ENCODE data around the gene TTK.

TTK gene

DNA sequence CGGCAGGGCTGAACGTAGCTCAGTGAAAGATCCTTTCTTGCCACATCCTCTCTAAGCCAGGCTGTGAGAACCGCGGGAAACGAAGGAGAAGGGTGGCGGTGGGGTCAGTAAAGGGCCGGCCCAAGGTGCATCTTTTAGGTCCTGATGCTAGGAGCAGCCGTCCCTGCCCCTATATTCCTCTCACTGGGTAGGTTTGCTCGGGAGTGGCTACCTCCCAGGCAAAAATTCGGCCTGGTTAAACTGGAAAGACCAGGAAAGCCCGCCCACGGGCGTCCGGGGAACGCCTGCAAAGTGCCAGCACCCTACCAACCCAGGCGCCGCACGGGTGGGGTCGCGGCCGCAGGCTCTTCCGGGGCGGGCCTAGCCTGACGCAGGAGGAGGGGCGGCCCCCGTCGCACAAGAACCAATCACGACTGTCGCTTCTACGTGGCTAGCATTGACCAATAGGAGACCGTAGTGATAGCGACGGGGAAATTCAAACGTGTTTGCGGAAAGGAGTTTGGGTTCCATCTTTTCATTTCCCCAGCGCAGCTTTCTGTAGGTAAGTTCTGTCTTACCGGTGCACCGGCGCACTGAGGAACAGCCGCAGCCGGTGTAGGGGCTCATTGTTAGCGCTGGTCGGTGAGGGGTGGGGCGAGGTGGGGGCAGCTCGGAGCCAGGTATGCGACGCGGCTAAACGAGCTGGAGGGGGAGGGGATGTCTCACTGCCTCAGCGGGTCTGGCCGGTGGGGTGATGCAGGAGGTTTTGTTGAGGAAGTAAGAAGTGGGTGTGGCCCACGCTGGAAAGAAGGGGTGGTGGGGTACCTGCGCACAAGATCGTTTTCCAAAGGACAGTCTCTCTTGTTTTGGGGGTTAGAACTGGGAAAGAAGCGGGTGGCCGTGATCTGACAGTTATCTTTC, at the start of gene TTK:
Gene TTK, plus strand, starts transcription at position 477 of the 900 bp plus-strand sequence. CDS start 1,195 bp downstream, outside the sequence.
- peak; percentile 93 for DNase-seq (ENCODE audit: low spot score)

DNA sequence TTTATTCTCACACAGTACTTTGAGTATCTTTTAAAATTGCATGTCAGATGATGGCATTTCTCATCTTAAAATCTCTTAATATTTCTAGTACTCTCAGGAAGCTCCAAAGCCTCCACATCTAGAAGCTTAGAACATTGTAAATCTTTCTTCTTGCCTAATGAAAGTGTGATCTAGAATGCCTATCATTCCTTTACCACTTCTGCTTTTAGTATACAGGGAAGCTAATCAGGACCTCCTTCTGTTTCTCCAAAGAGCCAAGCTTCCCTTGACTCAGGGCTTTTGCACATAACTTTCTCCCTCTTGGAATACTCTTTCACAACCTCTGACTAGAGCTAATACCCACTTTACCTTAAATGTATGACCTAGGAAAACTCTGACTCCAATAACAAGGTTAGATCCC, 49.6 kb upstream of the TTK start:
- DNase-seq (ENCODE audit: low spot score): no peak

DNA sequence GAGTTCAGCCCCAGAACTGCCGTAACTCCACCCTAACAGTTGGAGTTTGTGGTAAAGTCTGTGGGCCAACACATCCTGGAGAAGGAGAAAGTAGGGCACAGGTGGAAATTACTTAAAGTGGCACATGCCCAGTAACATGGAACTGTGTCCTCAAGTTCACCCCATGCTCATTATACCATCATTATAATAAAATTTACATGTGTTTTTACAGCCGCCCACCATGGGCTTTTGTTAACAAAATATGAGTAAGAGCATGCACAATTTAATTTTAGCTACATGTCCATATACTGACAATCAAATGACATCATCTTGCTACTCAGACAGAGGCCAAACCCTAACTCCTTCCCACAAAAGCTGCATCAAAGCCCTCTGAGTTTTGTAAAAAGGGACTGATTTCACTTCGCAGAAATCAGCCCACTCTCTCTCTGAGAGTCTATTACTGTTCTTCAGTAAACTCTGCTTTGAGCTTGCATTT, 39.8 kb upstream of the TTK start:
- no peak for DNase-seq (ENCODE audit: low spot score)

DNA sequence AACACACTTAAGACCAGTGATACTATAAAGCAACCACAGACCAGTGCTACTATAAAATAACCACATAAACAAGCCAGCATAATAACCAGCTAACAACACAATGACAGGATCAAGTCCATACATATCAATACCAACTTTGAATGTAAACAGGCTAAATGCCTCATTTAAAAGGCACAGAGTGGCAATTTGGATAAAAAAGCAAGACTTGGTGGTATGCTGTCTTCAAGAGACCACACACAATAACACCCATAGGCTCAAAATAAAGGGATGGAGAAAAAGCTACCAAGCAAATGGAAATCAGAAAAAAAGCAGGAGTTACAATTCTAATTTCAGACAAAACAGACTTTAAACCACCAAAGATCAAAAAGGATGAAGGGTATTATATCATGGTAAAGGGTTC, 37.3 kb upstream of the TTK start:
- no peak for DNase-seq (ENCODE audit: low spot score)

DNA sequence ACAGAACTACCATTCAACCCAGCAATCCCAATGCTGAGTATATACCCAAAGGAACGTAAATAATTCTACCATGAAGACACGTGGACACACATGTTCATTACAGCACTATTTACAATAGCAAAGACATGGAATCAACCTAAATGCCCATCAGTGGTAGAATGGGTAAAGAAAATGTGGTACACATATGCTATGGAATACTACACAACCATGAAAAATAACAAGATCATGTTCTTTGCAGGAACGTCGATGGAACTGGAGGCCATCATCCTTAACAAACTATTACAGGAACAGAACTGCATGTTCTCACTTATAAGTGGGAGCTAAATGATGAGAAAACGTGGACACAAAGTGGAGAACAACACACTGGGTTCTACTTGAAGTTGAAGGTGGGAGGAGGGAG, 34.7 kb upstream of the TTK start:
- no peak for DNase-seq (ENCODE audit: low spot score)

DNA sequence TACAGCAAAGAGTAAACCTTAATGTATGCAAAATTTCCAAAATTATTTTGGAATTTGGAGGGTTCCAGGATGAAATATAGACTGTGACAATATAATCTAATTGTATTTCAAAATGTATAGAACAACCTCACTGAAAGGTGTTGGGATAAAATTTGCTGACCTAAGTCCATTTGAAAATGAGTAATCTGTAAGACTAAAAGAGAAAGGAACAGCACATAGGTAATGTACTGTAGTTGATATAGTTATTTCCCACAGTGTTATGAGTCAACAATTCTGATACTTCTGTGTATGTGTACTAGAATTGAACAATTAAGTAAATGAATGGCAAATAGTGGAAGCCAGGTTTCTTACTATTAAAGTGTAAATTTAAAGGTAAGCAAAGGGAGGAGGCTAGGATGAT, 33.3 kb upstream of the TTK start:
- DNase-seq (ENCODE audit: low spot score): no peak

DNA sequence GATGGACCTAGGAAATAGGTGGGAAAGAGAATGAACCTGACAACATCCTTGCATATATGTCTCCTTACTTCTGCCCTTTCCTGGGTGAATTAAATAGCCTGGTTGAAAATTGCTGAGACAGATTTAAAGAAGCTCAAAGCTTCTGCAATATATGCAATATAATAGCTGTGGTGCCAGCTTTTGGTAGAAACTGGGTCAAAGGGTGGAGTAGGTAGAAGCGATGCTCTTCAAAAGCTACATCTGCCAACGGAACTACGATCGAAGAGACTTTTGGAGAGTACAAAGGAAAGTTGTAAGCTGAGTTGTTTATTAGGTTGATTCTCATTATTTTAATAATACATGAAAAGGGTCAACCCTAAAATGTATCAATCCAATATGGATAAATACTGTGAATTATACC, 22.8 kb upstream of the TTK start:
- DNase-seq (ENCODE audit: low spot score): no peak

DNA sequence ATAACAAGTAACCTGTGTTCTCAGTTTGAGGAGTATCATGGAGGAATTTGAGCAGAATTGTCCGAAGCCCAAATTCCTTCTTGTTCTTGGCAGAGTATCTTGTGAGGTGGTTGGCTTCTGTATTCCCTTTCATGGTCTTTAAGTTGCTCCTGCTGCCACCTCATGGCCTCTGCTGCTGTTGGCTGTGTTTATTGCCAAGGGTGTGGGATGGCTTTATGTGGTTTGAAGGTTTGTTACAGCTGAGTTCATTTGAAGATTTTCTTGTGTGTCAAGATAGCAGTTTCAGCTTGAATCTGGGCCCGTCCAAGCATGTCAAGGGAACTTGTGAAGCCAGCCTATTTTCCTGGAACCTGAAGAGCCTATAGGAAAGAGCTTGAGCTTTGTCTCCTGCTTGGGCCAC, 20.2 kb upstream of the TTK start:
- no peak for DNase-seq (ENCODE audit: low spot score)

DNA sequence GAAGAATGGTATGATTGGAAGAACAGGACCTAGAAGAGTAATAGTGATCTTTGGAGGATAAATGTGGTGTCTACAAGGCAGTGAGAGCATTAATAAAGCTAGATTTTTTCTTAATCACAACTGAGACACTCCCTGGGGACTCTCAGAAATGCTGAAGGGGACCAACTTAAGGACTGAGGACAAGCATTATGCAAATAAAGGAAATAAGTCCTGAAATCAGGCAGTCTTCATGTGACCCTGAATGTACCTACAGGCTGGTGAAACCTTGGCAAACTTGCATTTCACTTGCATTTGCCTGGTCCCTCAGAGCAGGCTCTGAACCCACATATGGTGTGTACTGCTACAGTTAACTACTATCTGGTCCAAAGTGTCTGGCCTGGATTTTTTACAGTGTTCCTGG, 19.3 kb upstream of the TTK start:
- no peak for DNase-seq (ENCODE audit: low spot score)

DNA sequence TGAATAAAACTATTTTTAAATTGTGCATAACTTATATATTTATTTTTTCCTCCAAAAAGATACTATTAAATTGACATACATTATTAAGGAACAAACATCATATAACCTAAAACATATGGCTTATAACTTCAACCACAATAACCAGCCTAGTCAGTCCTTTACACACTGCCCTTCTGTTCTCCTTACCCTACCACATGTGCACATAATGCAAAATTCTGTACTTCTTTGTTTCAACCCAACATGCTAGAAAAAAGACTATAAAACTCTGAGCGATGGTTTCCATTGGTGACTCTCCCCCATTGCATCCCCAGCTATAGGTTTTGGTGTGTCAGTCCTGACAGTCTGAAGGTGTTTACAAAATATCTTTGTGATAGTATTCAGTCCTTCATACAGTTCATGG, 14.8 kb upstream of the TTK start:
- no peak for DNase-seq (ENCODE audit: low spot score)

DNA sequence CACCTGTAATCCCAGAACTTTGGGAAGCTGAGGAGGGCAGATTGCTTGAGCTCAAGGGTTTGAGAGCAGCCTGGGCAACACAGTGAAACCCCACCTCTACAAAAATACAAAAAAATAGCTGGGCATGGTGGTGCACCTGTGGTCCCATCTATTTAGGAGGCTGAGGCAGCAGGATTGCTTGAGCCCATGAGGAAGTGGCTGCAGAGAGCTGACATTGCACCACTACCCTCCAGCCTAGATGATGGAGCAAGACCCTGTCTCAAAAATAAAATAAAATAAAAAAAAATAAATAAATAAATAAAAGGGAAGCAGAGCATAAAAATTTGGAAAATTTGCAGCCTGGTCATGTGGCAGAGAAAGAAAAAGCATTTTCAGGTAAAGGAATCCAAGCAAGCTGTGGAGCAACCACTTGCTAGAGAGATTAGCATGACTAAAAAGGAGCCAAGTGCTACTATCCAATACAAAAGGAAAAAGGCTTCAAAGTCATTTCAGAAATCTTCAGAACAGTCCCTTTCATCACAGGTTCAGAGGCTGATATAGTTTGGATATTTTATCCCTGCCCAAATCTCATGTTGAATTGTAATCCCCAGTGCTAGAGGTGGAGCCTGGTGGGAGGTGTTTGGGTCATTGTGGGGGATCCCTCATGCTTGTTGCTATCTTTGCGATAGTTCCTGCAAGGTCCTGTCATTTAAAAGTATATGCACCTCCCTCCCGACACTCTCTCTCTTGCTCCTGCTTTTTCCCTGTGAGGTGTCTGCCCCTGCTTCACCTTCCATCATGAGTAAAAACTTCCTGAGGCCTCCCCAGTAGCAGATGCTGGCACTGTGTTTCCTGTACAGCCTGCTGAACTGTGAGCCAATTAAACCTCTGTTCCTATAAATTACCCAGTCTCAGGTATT, 11.2 kb upstream of the TTK start:
- no peak for DNase-seq (ENCODE audit: low spot score)

DNA sequence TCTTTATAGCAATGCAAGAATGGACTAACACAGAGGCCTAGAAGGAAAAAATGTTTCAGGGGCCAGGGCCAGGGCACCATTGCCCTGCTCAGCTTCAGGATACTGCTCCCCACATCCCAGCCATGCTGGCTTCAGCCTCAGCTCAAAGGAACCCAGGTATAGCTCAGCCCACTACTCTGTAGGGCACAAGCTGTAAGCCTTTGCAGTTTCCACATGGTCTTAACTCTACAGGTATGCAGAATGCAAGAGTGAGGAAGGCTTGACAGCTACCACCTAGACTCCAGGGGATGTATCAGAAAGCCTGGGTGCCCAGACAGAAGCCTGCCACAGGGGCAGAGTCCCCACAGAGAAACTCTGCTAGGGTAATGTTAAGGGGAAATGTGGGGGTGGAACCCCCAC, 10.5 kb upstream of the TTK start:
- no peak for DNase-seq (ENCODE audit: low spot score)

DNA sequence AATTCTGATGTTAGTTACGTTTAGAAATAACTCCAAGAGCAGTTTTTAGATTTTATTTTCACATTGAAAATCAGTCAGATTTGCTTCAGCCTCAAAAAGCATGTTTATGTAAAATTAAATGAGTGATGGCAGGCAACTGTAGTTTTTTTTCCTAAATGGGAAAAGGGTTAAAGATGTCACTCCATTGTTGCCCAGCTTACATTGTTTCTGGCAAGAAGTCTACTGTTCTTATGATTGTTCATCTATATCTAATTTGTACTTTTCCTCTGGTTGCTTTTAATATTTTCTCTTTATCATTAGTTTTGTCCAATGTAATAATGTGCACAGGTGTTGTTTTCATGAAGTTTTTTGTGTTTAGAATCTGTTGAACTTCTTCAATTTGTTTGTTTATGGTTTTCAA, 6.7 kb upstream of the TTK start:
- DNase-seq (ENCODE audit: low spot score): no peak

DNA sequence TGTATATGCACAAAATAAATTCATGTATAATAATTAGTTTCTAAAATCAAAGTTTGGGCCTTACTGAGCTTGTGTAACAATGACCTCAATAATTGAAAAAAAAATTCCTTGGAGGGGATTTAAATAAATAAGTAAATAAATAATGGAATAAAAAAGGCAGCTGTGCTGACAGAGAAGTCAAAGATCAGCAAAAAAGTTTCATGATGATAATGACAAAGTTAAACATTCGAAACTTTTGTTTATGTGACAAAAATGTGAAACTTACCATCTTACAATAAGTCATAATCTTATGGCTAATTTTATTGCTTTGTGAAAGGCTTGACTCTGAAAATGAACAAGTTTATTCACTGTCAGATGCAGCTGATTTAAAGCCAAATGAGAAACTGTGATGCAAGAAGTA, 3.1 kb upstream of the TTK start:
- DNase-seq (ENCODE audit: low spot score): no peak

DNA sequence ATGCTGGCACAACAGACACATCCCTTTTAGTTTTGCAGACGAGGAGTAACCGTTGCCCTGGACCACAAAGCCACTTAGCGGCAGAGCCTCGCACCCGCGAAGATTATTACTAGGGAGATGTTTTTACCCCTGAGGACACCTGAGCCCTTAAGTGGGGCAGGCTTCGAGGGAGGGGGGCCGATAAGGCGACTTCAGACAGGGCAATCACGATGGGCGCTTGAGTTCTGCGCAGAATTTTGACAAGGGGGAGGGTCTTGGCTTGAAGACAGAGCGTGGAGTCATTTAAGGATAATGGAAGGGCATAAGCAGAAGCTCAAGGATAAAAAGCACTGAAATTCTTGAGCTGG, 650 bp upstream of the TTK start:
- DNase-seq (ENCODE audit: low spot score): no peak

DNA sequence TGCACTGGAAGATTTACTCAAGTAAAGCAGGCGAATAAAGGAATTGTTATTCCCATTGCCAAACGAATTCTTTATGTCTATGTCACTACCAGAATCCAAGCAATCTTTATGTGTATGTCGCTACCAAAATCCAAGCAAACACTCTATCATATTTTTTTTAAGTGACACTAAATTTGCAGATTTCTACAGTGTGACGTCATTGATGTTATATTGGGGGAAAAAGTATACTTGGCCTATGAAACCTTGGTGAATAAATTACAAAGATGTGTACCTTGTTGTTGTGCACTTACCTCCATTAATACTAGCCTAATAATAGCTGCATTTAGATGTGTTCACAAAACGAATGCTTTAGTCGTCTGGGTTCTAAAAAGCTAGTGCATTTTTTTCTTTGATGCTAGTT, 957 bp downstream of the TTK start:
- no peak for DNase-seq (ENCODE audit: low spot score)

DNA sequence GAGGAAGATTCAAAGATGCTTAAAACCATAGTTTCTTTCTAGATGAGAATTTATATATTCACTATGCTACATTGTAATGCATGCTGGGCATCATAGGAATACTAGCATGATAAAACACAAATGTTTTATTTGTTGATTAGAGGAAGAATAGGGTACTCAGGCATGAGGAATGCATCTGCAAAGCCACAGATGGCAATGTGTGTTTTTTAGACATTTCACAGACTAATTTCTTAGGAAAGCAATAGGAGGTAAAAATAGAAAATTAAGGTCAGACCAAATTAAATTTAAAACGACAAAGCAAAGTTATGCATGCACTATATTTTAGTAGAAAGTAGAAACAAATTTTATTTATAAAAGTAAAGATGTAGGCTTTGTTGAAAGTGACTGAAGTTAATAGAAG, 2.1 kb downstream of the TTK start:
- no peak for DNase-seq (ENCODE audit: low spot score)

DNA sequence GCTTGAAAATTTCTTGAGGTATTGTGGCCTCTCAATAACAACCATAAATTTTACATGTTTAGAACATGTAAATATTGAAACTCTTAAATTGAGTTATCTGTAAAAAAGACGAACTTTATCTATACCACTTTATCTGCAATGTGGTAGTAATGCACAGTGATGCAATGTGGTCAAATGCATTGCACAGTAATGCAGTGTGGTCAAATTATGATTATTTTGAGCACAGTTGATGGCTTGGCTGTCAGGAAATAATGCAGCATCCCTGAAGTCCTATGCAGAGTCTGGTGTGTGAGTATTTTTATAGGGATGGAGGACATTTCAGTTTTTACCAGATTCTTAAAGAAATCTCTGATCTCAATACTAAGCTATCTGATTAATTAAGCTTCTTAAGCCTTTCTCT, 5.1 kb downstream of the TTK start:
- DNase-seq (ENCODE audit: low spot score): no peak

DNA sequence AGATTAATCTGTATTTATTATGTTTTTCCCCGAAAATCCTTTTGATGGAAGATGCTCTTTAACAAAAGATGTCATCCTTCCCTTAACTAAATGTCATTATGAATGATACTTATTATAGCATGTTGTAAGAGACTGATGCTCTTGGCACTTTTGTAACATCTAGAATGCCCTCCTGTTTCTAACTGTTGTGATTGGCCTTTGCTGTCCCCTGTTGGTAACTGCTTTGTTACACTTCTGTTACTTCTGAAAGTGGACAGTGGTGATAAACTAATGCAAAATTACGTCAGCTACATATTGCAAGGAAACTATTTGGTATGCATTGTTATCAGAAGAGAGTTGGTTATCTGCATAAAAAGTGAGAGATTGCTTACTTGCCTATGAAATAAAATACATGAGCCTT, 5.8 kb downstream of the TTK start:
- no peak for DNase-seq (ENCODE audit: low spot score)

DNA sequence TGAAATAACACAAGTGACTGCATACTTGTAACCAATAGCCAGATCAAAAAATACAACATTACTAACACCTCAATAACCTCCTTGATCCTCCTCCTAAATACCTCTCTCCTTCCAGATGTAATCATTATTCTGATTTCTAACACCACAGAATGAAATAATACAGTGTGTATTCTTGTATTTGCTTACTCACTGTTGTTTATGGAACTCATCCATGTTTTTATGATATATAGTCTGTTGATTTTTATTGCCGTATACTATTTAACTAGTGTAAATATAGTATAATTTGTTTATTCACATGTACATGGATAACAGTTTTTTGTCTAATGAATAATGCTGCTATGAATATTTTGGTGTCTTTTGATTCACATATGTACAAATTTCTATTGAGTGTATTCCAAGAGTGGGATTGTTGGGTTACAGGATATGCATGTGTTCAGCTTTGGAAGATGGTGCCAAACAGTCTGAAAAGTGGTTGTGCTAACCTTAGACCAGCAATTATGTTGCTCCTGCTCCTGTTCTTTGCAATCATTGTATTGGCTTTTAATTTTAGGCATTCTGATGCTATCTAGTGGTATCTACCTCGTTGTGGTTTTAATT, 11.5 kb downstream of the TTK start:
- DNase-seq (ENCODE audit: low spot score): no peak

DNA sequence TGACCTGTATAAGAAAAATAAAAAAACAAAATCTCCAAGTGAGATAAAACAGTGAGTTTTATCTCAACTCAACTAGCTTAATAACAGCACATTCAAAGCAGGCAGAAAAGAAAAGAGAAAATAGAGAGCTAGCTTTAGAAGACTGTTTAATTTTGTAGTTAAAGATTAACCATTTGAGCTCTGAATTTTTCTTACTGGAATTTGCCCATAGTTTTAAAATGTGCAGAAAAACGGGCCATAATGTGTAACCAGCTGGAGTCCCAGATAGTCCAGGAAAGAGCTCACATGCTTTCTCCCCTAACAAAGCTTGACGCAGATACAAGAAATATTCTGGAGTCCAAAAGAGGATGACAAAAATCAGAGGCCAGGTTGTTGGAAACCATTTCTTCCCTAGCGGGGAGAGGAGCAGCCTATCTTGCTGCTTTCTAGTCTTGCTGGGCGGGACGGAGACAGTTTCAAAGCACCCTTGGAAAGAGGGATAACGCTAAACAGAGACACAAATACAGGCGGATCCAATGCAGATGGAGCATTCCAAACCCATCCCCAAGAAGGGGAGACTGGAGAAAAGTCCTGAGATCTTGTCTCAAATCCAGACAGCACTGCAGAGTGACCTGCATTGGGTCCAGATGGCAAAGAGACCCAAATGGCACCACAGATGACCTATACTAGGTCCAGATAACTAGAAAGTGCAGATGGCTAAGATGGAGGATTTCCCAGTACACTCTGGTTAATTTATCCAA, 16.1 kb downstream of the TTK start:
- no peak for DNase-seq (ENCODE audit: low spot score)

DNA sequence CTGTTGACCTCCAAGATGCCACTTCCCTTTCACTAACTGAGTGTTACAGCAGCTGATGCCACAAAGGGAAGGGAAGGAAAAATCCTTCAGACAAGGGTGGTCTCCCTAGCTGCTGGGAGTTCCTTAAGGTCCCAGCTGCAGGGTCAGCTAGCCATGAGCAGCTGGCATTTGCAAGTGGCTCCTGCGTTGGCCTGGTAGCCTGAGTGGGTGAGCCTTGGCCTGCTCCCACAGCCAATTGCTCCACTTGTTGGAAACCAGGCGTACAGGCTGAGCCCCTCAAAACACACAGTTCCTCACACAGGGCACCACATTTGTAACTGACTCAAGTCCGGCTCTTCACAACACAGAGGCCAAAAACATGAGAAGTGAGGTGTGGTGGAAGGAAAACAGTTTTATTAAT, 16.7 kb downstream of the TTK start:
- no peak for DNase-seq (ENCODE audit: low spot score)
